ENCODE data around the gene GBGT1.

GRCh38 chr9:133140174-133140505 is 23.6 kb downstream of the GBGT1 start:
- TF ChIP-seq, protein P1, sequence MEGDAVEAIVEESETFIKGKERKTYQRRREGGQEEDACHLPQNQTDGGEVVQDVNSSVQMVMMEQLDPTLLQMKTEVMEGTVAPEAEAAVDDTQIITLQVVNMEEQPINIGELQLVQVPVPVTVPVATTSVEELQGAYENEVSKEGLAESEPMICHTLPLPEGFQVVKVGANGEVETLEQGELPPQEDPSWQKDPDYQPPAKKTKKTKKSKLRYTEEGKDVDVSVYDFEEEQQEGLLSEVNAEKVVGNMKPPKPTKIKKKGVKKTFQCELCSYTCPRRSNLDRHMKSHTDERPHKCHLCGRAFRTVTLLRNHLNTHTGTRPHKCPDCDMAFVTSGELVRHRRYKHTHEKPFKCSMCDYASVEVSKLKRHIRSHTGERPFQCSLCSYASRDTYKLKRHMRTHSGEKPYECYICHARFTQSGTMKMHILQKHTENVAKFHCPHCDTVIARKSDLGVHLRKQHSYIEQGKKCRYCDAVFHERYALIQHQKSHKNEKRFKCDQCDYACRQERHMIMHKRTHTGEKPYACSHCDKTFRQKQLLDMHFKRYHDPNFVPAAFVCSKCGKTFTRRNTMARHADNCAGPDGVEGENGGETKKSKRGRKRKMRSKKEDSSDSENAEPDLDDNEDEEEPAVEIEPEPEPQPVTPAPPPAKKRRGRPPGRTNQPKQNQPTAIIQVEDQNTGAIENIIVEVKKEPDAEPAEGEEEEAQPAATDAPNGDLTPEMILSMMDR (IDR thresholded peaks at IDR 0.05), result peak in 1 of 6 experiments; percentile 9
- TF ChIP-seq POLR2A (IDR thresholded peaks at IDR 0.05), result no peak

All from Peyer's patch (tissue), 4 donors.